GM21619 (cell line): ENCODE measurements around the gene NOS2.
"Not testable (repeated sequence)": the region's sequence is repeated elsewhere in the genome, so short reads cannot be mapped to it uniquely, and the experiment has no call there.

Experiments used
- ATAC-seq: cut with Tn5 transposase; IDR thresholded peaks from one replicate; pipeline ENCODE4 v1.9.1; 2021; ENCODE audit not compliant: unreplicated experiment

NOS2 gene

DNA sequence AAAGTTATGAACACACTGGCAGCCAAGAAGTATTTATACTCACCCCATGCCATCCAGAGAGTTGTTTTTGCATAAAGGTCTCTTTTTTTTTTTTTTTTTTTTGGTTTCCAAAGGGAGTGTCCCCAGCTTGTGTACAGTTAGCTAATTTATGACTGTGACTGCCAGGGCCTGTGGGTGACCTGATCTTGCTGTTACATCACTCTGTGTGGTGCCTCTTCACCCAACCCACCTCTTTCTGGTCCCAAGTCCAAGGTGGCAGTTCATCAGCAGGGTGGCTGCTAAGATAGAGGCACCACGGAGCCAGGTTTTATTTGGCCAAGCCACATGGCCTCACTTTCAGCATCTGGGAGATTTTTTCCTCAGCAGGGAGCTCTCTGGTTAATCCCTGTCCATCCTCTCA is at the start of gene NOS2:
NOS2 (minus strand) TSS at position 8 of the 400 bp plus-strand sequence. CDS start 1,720 bp downstream, outside the sequence.
- no peak for ATAC-seq

DNA sequence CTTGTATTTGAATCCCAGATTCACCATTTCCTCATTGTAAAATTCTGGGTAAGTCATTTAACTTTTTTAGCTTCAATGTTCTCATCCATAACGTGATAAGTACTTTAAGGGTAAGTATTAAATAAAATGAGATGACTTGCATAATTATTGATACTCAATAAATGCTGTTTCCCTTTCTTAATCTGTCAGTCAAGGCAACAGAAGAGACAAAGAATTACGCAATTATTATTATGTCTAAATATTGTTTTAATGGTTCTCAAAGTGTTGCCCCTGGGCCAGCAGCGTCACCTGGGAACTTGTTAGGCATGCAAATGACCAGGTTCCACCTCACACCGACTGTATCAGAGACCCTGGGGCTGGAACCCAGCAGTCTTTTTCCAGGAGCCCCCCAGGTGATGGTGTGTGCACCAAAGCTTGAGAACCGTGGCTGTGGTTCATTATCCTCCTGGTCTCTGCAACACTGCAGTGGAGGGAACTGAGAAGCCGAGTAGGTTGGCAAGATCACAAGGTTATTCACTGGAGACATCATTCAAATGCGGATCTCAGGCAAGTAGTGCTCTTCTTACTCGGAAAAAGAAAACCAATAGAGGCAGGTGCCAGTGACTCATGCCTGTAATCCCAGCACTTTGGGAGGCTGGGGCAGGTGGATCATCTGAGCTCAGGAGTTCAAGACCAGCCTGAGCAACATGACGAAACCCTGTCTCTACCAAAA is 49.3 kb upstream of the NOS2 start:
- no peak for ATAC-seq

DNA sequence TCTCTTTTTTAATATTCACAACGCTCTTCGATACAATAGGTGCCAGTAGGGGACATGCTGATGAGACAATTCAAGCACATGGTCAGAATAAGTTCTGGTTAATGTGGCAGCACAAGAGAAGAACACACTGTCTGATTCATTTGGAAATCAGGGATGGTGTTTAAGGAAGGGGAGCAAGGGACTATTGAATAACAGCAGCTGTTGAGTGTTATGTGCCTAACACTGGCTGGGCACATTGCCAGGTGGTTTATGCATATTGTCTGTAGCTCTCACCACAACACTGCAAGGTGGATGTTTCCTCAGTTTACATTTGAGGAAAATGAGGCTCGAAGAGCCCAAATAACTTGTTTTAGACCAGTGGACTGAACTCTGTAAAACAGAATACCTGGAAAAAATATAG is 48.6 kb upstream of the NOS2 start:
- ATAC-seq = no peak

DNA sequence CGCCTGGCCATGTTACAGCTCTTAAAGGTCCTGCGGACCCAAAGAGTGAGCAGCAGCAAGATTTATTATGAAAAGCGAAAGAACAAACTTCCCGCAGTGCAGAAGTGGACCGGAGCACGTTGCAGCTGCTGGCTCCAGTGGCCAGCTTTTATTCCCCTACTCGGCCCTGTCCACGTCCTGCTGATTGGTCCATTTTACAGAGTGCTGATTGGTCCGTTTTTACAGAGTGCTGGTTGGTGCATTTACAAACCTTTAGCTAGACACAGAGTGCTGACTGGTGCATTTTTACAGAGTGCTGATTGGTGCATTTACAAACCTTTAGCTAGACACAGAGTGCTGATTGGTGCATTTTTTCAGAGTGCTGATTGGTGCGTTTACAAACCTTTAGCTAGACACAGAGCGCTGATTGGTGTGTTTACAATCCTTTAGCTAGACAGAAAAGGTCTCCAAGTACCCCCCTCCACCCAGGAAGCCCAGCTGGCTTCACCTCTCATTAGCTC is 46.5 kb upstream of the NOS2 start:
- ATAC-seq = not testable (repeated sequence)

DNA sequence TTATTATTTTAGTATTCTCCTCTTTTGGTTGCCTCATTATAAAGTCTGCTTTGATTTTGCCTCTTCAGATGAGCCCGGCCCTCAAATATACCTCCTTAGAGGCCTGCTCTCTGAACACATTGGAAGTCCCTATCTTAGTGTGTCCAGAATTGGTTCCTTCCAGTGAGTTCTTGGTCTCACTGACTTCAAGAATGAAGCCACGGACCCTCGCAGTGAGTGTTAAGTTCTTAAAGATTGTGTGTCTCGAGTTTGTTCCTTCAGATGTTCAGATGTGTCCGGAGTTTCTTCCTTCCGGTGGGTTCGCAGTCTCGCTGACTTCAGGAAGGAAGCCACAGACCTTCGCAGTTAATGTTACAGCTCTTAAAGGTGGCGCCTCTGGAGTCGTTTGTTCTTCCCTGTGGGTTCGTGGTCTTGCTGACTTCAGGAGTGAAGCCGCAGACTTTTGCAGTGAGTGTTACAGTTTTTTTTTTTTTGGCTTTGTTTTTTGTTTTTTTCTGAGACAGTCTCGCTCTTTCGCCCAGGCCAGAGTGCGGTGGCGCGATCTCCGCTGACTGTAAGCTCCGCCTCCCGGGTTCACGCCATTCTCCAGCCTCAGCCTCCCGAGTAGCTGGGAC is 45.8 kb upstream of the NOS2 start:
- ATAC-seq = no peak

DNA sequence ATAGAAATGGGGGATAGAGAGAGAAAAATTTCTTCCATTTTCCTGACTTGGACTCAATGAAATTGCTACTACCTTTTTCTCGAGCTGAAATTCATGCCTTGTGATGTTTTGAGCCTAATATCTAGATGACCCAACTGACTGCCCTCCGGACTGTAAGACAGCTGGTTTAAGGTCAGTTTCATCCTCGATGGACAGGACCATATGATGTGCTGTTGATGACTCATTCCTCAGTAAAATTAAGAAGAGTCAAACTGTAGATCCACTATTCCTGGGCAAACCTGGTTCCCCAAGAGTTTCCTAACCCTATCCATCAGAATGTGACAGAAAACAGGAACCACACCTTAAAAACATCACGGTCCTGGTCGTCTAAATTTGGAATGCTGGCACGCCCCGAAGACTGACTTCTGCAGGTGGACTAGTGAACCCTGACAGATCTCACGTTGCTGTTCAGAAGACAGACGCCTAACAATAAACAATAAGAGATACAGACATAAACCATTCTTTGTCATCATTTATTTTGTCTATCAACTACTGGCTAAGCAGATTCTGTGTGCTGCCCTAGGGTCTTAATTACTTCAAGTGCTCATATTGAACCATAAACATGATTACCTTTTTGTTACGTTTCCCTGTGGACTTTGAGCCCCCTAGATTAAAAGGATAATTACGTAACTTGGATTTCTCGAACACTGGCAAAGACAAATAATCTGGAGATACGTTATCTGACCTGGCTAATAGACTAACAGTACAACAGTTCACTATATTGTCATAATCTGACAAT is 45.1 kb upstream of the NOS2 start:
- no peak for ATAC-seq

DNA sequence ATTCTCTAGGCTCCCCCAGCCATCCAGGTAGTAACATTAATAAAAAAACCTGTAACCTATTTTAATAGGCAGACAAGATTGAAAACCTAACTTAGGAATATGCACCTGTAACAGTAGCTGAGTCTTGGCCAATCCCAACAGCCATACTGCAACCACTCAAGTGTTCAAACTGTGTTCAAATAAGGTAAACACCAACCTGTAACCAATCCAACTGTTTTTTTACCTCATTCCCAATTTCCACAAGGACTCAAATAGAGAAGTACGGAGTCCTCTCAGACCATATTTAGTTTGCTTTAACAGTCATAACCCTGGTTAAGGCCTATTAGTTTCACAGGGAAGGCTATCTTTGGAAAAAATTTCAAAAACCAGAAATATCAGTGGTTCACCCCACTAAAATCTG is 40.4 kb upstream of the NOS2 start:
- ATAC-seq = no peak

DNA sequence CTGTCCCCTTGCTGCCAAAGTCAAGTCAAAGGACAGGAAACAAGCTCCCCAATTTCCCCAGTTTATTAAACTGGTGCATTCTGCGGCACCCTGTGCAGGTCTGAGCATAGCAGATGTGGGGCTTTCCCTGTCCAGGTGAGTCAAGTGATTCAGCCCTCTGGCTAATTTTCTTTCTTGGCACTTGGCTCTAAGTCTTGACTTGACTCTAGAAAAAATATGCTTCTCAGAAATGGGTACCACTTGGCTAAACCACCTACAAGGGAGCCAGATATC is 40.0 kb upstream of the NOS2 start:
- not testable (repeated sequence) for ATAC-seq

DNA sequence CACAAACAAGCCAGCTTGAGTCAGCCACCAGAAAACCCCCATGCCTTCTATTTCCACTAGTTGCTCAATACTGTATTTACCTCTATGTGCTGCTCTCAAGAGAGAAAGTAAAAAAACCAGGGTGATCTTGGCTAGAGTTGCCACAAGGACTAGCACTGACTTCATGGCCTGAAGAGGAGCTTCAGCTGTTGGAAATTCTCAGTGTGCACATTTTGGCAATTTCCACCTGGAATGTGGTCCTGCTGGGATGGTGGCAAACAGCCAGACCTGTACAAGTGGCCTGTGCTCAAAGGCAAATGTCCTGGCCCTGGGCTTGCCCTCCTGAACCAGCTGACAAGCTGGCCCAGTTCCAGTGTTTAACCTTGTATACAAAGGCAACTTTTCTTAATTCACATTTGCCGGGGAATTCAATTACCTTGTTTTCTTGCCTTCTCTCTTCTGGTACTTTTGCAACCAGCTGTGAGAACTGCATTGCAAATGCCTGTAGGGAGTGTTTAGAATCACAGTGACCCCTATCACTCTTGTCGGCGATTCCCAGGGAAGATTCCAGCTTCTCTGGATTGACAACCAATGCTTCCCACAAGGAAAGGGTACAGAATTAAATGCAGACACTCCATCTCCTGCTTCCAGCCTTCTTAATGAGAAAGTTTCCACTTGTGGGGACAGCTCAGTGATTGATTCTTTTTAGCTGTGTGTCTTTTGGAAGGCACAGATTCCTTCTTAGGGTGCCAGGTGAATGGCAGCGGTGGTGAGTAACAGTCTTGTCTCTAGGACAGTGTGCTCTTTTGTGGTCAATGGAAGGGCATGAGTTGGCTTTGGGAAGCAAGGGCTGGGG is 39.5 kb upstream of the NOS2 start:
- not testable (repeated sequence) for ATAC-seq

DNA sequence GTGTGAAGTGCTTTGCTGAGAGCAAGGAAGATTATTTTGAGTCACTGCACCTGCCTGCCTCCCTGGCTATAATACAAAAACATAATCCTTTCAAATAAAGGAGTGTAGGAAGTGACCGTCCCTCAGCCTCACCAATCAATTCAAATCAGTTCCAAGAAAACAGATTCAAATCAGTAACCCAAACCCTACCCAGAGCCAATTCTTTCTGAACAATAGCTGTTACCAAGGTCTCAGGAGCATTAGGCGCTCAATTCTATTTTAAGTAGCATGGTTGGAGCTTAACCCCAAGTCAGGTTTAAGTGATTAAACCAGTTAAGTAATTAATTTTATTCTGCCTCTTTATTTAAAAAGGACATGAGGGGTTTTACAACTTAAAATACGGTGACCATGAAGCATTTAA is 38.3 kb upstream of the NOS2 start:
- ATAC-seq = not testable (repeated sequence)

DNA sequence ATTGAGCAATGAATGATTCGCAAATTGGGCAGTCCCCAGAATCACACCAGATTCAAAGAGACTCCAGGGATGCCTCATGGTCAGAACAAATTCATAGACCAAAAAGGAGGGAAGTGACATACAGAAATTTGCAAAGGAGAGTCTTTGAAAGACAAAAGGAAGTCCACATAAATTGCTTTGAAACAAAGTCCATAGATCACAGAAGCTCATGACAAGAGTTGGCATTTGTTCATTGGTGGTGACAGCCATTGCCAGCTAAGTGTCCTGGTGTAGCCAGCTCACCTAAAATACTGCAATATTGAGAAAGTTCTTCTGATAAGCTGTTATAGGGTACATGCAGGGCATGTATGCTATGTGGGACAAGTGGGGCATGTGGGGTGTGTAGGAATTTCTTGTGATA is 37.4 kb upstream of the NOS2 start:
- not testable (repeated sequence) for ATAC-seq

DNA sequence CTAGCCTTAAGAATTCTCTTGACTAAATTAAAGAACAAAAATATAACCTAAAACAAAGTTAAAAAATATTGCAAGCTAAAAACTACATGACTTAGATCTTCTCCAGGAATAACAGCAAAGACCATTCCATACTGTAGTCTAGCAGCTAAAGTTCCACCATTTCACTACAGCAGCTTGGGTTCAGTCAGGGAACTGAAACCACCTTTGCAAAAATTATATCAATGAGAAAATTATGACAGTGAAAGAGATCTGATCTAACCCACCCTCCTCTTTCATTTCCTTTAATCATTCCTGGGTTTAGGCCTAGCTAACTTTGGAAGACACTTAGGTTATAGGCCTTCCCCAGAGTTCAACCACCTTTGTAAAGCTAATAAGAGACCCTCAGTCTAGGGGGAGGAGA is 36.3 kb upstream of the NOS2 start:
- ATAC-seq = no peak

DNA sequence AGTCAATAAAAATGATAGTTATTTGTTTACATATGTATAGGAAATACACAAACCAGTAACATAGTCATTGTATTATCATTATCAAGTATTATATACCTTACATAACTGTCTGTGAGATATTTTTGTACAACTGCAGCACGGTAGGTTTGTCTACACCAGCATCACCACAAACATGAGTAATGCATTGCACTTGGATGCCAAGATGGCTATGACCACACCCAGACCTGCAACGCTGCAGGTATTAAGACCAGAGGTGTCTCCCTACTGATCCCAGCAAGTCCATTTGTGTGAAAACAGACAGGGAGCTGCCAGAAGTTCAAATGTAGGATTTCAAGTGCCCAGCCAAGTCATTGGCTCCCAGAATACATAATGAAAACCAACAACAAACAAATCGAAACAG is 34.2 kb upstream of the NOS2 start:
- no peak for ATAC-seq

DNA sequence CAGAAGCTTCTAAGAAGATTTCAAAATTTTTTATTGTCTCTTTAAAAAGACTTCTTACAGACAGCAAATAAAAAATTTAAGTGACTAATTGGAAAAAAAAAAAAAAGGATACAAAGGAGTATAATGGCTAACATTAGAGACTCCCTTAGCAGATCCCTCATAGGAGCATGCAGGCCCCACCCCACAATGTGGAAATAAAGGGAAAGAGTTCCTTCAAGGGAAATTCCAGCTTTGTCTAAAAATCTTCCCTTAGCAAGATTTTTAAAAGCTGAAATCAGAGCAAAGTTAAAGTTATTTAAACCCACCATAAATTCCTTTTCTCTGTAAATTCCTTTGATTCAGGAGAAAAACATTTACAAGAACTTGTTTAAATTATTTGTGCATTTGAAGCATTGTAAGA is 32.5 kb upstream of the NOS2 start:
- no peak for ATAC-seq

DNA sequence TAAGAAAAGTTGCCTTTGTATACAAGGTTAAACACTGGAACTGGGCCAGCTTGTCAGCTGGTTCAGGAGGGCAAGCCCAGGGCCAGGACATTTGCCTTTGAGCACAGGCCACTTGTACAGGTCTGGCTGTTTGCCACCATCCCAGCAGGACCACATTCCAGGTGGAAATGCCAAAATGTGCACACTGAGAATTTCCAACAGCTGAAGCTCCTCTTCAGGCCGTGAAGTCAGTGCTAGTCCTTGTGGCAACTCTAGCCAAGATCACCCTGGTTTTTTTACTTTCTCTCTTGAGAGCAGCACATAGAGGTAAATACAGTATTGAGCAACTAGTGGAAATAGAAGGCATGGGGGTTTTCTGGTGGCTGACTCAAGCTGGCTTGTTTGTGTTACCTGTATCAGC is 29.6 kb upstream of the NOS2 start:
- not testable (repeated sequence) for ATAC-seq

DNA sequence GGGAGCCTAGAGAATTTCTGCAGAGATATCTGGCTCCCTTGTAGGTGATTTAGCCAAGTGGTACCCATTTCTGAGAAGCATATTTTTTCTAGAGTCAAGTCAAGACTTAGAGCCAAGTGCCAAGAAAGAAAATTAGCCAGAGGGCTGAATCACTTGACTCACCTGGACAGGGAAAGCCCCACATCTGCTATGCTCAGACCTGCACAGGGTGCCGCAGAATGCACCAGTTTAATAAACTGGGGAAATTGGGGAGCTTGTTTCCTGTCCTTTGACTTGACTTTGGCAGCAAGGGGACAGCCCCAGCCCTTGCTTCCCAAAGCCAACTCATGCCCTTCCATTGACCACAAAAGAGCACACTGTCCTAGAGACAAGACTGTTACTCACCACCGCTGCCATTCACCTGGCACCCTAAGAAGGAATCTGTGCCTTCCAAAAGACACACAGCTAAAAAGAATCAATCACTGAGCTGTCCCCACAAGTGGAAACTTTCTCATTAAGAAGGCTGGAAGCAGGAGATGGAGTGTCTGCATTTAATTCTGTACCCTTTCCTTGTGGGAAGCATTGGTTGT is 28.9 kb upstream of the NOS2 start:
- ATAC-seq = not testable (repeated sequence)

DNA sequence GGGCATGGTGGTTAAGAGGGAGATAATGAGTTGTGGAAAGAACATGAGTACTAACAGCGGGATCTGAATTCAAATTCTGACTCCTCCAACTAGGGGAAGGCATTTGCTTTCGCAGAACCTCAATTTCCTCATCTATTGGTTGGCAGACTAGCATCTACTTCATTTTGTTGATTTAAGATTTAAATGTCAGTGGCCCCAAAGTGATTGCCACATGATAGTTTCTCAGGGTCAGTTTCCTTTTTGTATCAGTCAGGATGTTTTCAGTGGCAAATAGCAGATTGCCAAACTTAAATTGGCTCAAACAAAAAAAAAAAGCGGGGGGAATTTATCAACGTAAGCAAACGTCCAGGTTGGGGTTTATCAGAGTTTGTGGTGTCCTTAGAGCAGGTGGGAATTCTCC is 25.1 kb upstream of the NOS2 start:
- ATAC-seq = no peak

DNA sequence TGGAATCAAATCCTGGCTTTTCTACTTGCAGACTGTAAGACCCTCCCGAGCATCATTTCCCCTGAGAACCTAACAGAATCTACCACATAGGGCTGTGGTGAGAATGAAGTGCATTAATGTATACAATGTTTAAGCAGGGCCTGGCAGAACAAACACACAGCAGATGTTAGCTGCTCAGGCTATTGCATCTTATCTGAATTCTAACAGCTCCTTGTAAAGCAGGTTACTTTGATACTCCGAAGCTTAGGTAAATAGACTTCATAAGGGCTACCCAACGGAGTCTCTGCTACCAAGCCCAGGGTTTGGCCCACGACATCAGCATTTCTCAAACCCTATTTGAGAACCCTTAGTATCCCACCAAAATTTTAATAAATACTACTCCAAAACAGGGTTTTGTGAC is 24.4 kb upstream of the NOS2 start:
- ATAC-seq = no peak

DNA sequence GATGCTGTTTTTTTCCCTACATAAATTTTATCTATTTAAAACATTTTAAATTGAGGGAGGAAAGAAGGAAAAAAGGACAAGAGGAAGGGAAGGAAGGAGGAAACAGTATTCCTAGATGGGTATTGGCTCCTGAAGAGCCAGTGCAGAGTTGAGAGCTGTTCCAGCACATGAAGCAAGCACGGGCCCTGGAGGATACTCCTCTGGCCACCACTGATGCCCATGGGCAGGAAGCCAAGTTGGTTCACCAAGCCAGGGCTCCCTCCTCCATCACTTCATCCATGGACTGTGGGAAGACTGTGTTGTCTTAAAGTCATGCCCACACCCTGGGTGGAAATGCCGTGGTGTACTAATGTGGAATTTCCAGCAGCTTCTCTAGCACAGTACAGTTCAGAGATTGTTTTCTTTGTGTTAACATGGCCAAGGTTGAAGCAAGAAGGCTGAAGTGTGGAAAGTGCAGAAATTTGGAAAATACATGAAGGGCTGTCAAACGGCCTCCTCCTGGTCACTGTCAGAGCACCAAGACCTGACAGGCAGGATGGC is 23.9 kb upstream of the NOS2 start:
- no peak for ATAC-seq

DNA sequence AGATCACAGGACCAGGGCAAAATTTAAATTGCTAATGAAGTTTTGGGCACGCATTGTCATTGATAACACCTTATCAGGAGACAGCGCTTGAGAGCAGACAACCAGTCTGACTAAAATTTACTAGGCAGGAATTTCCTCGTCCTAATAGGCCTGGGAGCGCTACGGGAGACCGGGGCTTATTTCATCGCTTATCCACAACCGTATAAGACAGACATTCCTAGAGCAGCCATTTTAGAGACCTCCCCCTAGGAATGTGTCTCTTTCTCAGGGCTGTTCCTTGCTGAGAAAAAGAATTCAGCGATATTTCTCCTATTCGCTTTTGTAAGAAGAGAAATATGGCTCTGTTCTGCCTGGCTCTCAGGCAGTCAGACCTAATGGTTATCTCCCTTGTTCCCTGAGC is 21.8 kb upstream of the NOS2 start:
- not testable (repeated sequence) for ATAC-seq

DNA sequence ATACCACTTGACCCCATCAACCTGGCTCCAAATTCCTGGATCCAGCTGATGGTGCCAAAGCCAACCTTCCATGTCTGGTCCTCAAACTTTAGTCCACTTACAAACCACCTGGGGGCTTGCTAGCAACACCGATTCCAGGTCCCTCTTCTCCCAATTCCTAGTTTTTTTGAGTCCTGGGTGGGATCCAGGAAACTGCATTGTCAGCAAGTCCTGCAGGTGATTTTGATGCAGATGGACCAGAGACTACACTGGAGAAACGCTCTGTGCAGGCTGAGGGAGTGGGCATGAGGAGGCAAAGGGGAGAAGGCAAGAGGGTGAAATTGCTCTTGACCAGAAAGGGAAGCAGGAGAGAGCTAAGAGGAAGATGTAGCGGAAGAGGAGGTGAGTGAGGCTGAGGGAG is 21.0 kb upstream of the NOS2 start:
- ATAC-seq = no peak
